GM23338 (cell line): ENCODE measurements around the gene KRTAP12-3. TPM values are rescaled to one million over a fixed set of nuclear protein-coding genes. Genes with fewer than 3 reads are reported as not detected.

Experiments
- ATAC-seq: fragments of 200-7000 bp; cut with Tn5 transposase; 3 replicates; pipeline ENCODE4 v1.9.1; 2020
- DNase-seq: peaks from one replicate; pipeline ENCODE4 v3.0.0-alpha.2; 2015; ENCODE audit warnings: low spot score
- H2AFZ ChIP-seq: fragments of 200-600 bp; sonication (generic); 2 replicates; pipeline ENCODE4 v1.8.0; 2016; ENCODE audit warnings: antibody characterized with exemption, mild to moderate bottlenecking, moderate library complexity
- H3F3A ChIP-seq: fragments of 200-600 bp; sonication (generic); replicated peaks from 2 replicates; pipeline ENCODE4 v1.8.0; 2017; ENCODE audit warnings: antibody characterized with exemption, mixed run types, low read depth
- H3K27ac ChIP-seq: fragments of 200-600 bp; sonication (generic); 2 replicates; pipeline ENCODE4 v1.6.1; 2016; ENCODE audit warnings: low read depth
- H3K27me3 ChIP-seq: fragments of 200-600 bp; sonication (generic); 2 replicates; pipeline ENCODE4 v1.8.0; 2016; ENCODE audit warnings: mild to moderate bottlenecking, mixed run types, moderate library complexity; ENCODE audit not compliant: insufficient read depth
- H3K36me3 ChIP-seq: fragments of 200-600 bp; sonication (generic); 2 replicates; pipeline ENCODE4 v1.8.0; 2016; ENCODE audit warnings: mild to moderate bottlenecking; ENCODE audit not compliant: insufficient read depth
- H3K4me1 ChIP-seq: fragments of 200-600 bp; sonication (generic); 2 replicates; pipeline ENCODE4 v1.8.0; 2016; ENCODE audit warnings: mild to moderate bottlenecking, moderate library complexity; ENCODE audit not compliant: insufficient read depth
- H3K4me2 ChIP-seq: fragments of 200-600 bp; sonication (generic); 2 replicates; pipeline ENCODE4 v1.7.1; 2017; ENCODE audit warnings: mixed run types
- H3K4me3 ChIP-seq: fragments of 200-600 bp; sonication (generic); 2 replicates; pipeline ENCODE4 v1.6.1; 2016; ENCODE audit warnings: mixed run types
- H3K79me2 ChIP-seq: fragments of 200-600 bp; sonication (generic); replicated peaks from 2 replicates; pipeline ENCODE4 v1.8.0; 2017; ENCODE audit warnings: mild to moderate bottlenecking; ENCODE audit not compliant: insufficient read depth
- H3K9me2 ChIP-seq: fragments of 200-600 bp; sonication (generic); 2 replicates; pipeline ENCODE4 v1.8.0; 2017; ENCODE audit not compliant: insufficient read depth
- H4K20me1 ChIP-seq: fragments of 200-600 bp; sonication (generic); replicated peaks from 2 replicates; pipeline ENCODE4 v1.8.0; 2017; ENCODE audit warnings: mild to moderate bottlenecking; ENCODE audit not compliant: insufficient read depth
- H3K27ac Mint-ChIP-seq: 2 replicates; pipeline ENCODE4 v1.8.0; 2020; ENCODE audit warnings: inconsistent platforms, mild to moderate bottlenecking, moderate library complexity, mixed read lengths
- H3K27me3 Mint-ChIP-seq: 3 replicates; pipeline ENCODE4 v1.8.0; 2022; ENCODE audit warnings: low read depth, mild to moderate bottlenecking, moderate library complexity, mixed read lengths, inconsistent platforms; ENCODE audit not compliant: insufficient read depth, poor library complexity
- H3K36me3 Mint-ChIP-seq: 3 replicates; pipeline ENCODE4 v1.8.0; 2021; ENCODE audit warnings: low read depth, mild to moderate bottlenecking, inconsistent platforms, moderate library complexity, mixed read lengths
- H3K4me1 Mint-ChIP-seq: 3 replicates; pipeline ENCODE4 v1.8.0; 2020; ENCODE audit warnings: mild to moderate bottlenecking, inconsistent platforms, mixed read lengths
- H3K4me3 Mint-ChIP-seq: 3 replicates; pipeline ENCODE4 v1.8.0; 2021; ENCODE audit warnings: moderate library complexity, mild to moderate bottlenecking, inconsistent platforms, mixed read lengths
- H3K9me3 Mint-ChIP-seq: 3 replicates; pipeline ENCODE4 v1.8.0; 2020; ENCODE audit warnings: moderate library complexity, mild to moderate bottlenecking, inconsistent platforms, mixed read lengths
- CREB1 ChIP-seq: fragments of 250-450 bp; sonication (Bioruptor Pico); IDR thresholded peaks from 2 replicates; pipeline ENCODE4 v1.5.0; 2020; ENCODE audit warnings: low read depth, mild to moderate bottlenecking, moderate library complexity
- EZH2 ChIP-seq: fragments of 200-600 bp; sonication (generic); IDR thresholded peaks from one replicate; pipeline ENCODE4 v1.8.0; 2017; ENCODE audit warnings: antibody characterized with exemption, mild to moderate bottlenecking, low read depth; ENCODE audit not compliant: unreplicated experiment
- JUNB ChIP-seq: IDR thresholded peaks from one replicate; pipeline ENCODE4 v1.6.1; 2016; ENCODE audit warnings: antibody characterized with exemption; ENCODE audit not compliant: unreplicated experiment
- NANOG ChIP-seq: IDR thresholded peaks from 2 replicates; pipeline ENCODE4 v1.6.1; 2016; ENCODE audit warnings: antibody characterized with exemption, borderline replicate concordance
- POLR2AphosphoS5 ChIP-seq: IDR thresholded peaks from 2 replicates; pipeline ENCODE4 v1.6.1; 2016; ENCODE audit warnings: antibody characterized with exemption, low read depth
- ZNF114 ChIP-seq: fragments of 250-450 bp; sonication (Bioruptor Pico); IDR thresholded peaks from 2 replicates; pipeline ENCODE4 v1.5.0; 2020; ENCODE audit warnings: mild to moderate bottlenecking, moderate library complexity
- polyA plus RNA-seq: library from polyadenylated mRNA; unstranded; fragments of >200 nt; fragmentation: Nextera tagmentation; extraction: Ambion mirVana; gene quantifications from 2 replicates; pipeline ENCODE4 v1.2.1, GENCODE V29; 2016
- total RNA-seq: library from RNA; depleted of rRNA; stranded (reverse); fragments of >200 nt; shearing (Covaris generic); gene quantifications from 2 replicates; pipeline ENCODE4 v1.2.3, GENCODE V29; 2014
- TF ChIP-seq, protein P1 (sequence below): fragments of 250-450 bp; sonication (Bioruptor Pico); IDR thresholded peaks from 2 replicates; pipeline ENCODE4 v1.5.0; 2020; ENCODE audit warnings: mild to moderate bottlenecking, moderate library complexity
- TF ChIP-seq, protein P2 (sequence below): IDR thresholded peaks from one replicate; pipeline ENCODE4 v1.6.1; 2018; ENCODE audit warnings: antibody characterized with exemption; ENCODE audit not compliant: unreplicated experiment

Gene KRTAP12-3
- total and polyA plus RNA-seq, 2 experiments from 2014 or later: not detected

DNA sequence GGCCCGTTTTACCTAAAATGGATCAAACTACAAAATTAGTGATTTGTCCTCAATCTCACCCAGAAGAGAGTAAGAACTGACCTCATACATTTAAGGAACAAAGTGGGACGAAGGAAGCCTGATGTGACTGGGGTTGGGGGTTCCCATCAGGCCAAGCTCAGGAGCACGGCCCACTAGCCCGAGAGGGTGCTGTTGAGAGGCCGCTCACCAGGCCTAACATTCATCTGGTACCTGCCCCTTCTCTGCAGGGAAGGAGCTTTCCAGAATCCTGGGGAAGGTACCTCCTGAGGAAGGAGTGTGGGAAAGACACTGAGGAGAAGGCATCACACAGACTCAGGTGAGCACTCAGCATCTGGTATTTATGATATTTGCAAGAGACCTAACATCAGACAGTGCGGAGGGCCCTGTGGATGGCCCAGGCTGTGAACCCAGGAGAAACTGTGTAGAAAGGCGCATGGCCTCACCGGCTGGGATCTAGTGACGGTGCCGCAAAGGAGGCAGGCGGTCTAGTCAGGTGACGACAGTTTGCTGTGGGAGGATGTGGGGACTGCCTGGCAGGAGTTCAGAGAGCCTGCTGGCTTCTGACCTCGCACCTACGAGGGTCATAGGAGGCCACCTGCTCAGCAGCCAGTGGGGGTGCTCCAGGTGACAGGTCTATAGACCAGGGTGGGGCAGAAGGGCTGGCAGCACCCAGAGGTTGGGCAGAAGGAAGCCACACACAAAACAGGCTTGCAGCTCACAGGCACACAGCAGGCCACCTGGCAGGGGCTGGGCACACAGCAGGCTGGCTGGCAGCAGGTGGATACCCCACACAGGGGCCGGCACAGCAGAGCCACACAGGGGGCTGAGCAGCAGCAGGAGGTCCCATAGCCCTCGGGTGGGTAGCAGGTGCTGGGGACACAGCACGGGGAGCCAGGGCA is 3.8 kb upstream of the KRTAP12-3 start:
- no peak for ATAC-seq
- Histone ChIP-seq H3K36me3 (no peaks in the 10 kb centered on the region), H4K20me1 (no peaks in the 10 kb centered on the region), H3F3A (no peaks in the 10 kb centered on the region), H3K9me2 (no peaks in the 10 kb centered on the region), H3K4me1 (peaks cover 9% of the 10 kb centered on the region), H2AFZ (no peak overlapping the region), H3K27ac (no peak overlapping the region), H3K4me3 (no peak overlapping the region), H3K4me2 (no peak overlapping the region), H3K27me3 (no peaks in the 10 kb centered on the region), H3K79me2 (no peaks in the 10 kb centered on the region)
- Mint-ChIP-seq H3K27me3 (peaks cover 14% of the 10 kb centered on the region), H3K27ac (no peak overlapping the region), H3K9me3 (peaks cover 18% of the 10 kb centered on the region), H3K4me3 (no peak overlapping the region), H3K4me1 (peaks cover 7% of the 10 kb centered on the region), H3K36me3 (peaks cover 9% of the 10 kb centered on the region; the same call in 2 of the 3 replicates)
- no peak for DNase-seq
- TF ChIP-seq NANOG (no peak), ZNF114 (CRISPR knock-in tag) (no peak), EZH2 (no peak), CREB1 (no peak), POLR2AphosphoS5 (no peak), JUNB (no peak)
- TF ChIP-seq, protein P1, sequence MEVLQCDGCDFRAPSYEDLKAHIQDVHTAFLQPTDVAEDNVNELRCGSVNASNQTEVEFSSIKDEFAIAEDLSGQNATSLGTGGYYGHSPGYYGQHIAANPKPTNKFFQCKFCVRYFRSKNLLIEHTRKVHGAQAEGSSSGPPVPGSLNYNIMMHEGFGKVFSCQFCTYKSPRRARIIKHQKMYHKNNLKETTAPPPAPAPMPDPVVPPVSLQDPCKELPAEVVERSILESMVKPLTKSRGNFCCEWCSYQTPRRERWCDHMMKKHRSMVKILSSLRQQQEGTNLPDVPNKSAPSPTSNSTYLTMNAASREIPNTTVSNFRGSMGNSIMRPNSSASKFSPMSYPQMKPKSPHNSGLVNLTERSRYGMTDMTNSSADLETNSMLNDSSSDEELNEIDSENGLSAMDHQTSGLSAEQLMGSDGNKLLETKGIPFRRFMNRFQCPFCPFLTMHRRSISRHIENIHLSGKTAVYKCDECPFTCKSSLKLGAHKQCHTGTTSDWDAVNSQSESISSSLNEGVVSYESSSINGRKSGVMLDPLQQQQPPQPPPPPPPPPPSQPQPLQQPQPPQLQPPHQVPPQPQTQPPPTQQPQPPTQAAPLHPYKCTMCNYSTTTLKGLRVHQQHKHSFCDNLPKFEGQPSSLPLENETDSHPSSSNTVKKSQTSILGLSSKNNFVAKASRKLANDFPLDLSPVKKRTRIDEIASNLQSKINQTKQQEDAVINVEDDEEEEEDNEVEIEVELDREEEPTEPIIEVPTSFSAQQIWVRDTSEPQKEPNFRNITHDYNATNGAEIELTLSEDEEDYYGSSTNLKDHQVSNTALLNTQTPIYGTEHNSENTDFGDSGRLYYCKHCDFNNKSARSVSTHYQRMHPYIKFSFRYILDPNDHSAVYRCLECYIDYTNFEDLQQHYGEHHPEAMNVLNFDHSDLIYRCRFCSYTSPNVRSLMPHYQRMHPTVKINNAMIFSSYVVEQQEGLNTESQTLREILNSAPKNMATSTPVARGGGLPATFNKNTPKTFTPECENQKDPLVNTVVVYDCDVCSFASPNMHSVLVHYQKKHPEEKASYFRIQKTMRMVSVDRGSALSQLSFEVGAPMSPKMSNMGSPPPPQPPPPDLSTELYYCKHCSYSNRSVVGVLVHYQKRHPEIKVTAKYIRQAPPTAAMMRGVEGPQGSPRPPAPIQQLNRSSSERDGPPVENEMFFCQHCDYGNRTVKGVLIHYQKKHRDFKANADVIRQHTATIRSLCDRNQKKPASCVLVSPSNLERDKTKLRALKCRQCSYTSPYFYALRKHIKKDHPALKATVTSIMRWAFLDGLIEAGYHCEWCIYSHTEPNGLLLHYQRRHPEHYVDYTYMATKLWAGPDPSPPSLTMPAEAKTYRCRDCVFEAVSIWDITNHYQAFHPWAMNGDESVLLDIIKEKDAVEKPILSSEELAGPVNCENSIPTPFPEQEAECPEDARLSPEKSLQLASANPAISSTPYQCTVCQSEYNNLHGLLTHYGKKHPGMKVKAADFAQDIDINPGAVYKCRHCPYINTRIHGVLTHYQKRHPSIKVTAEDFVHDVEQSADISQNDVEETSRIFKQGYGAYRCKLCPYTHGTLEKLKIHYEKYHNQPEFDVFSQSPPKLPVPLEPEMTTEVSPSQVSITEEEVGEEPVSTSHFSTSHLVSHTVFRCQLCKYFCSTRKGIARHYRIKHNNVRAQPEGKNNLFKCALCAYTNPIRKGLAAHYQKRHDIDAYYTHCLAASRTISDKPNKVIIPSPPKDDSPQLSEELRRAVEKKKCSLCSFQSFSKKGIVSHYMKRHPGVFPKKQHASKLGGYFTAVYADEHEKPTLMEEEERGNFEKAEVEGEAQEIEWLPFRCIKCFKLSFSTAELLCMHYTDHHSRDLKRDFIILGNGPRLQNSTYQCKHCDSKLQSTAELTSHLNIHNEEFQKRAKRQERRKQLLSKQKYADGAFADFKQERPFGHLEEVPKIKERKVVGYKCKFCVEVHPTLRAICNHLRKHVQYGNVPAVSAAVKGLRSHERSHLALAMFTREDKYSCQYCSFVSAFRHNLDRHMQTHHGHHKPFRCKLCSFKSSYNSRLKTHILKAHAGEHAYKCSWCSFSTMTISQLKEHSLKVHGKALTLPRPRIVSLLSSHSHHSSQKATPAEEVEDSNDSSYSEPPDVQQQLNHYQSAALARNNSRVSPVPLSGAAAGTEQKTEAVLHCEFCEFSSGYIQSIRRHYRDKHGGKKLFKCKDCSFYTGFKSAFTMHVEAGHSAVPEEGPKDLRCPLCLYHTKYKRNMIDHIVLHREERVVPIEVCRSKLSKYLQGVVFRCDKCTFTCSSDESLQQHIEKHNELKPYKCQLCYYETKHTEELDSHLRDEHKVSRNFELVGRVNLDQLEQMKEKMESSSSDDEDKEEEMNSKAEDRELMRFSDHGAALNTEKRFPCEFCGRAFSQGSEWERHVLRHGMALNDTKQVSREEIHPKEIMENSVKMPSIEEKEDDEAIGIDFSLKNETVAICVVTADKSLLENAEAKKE (CRISPR knock-in tag): no peak
- TF ChIP-seq, protein P2, sequence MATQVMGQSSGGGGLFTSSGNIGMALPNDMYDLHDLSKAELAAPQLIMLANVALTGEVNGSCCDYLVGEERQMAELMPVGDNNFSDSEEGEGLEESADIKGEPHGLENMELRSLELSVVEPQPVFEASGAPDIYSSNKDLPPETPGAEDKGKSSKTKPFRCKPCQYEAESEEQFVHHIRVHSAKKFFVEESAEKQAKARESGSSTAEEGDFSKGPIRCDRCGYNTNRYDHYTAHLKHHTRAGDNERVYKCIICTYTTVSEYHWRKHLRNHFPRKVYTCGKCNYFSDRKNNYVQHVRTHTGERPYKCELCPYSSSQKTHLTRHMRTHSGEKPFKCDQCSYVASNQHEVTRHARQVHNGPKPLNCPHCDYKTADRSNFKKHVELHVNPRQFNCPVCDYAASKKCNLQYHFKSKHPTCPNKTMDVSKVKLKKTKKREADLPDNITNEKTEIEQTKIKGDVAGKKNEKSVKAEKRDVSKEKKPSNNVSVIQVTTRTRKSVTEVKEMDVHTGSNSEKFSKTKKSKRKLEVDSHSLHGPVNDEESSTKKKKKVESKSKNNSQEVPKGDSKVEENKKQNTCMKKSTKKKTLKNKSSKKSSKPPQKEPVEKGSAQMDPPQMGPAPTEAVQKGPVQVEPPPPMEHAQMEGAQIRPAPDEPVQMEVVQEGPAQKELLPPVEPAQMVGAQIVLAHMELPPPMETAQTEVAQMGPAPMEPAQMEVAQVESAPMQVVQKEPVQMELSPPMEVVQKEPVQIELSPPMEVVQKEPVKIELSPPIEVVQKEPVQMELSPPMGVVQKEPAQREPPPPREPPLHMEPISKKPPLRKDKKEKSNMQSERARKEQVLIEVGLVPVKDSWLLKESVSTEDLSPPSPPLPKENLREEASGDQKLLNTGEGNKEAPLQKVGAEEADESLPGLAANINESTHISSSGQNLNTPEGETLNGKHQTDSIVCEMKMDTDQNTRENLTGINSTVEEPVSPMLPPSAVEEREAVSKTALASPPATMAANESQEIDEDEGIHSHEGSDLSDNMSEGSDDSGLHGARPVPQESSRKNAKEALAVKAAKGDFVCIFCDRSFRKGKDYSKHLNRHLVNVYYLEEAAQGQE: no peak
